ENCODE measurements around the gene MINDY4B. TPM values are rescaled to one million over a fixed set of nuclear protein-coding genes. Genes with fewer than 3 reads are reported as not detected.

MINDY4B gene
- total and polyA plus RNA-seq, 2 of the 4 experiments (the other 2 are of a cell fraction), result not detected

- Histone ChIP-seq H3K14ac (replicated peaks; ENCODE audit: low read depth, low read length) (no peak overlapping the region), H3K27ac (ENCODE audit: insufficient read depth, low read length) (no peak overlapping the region), H4K5ac (ENCODE audit: low read depth, low read length) (no peak overlapping the region), H3K18ac (ENCODE audit: low read depth, low read length) (no peak overlapping the region), H2AK9ac (replicated peaks; ENCODE audit: low read depth, low read length, poor library complexity) (no peak overlapping the region), H3K4ac (ENCODE audit: low read depth, low read length) (no peak overlapping the region), H3K23ac (ENCODE audit: low read depth, low read length) (no peak overlapping the region), H3K4me2 (ENCODE audit: low read depth, low read length) (no peak overlapping the region), H2BK15ac (ENCODE audit: low read depth, low read length) (no peak overlapping the region), H3K36me3 (ENCODE audit: control insufficient read depth, insufficient read depth, low read length) (no peaks in the 10 kb centered on the region), H3K27me3 (ENCODE audit: control insufficient read depth, insufficient read depth, low read length) (peaks cover 4% of the 10 kb centered on the region), H3K9me3 (ENCODE audit: control insufficient read depth, insufficient read depth, low read length) (no peaks in the 10 kb centered on the region), H4K91ac (ENCODE audit: insufficient read depth, low read depth, low read length) (no peak overlapping the region), H3K79me1 (ENCODE audit: low read depth in 1 of 2, low read length in 2 of 2) (no peaks in the 10 kb centered on the region), H3K9me1 (ENCODE audit: insufficient read depth, low read length) (no peaks in the 10 kb centered on the region), H4K20me1 (ENCODE audit: insufficient read depth, low read length) (no peaks in the 10 kb centered on the region), H2BK120ac (ENCODE audit: low read depth, low read length) (no peak overlapping the region), H2AFZ (replicated peaks; ENCODE audit: low read length, poor library complexity) (no peak overlapping the region), H2BK5ac (ENCODE audit: low read depth, low read length, poor library complexity, severe bottlenecking) (no peak overlapping the region), H2AK5ac (ENCODE audit: low read depth, low read length) (no peak overlapping the region), H3K9ac (ENCODE audit: low read depth, low read length) (no peak overlapping the region), H3K4me3 (ENCODE audit: insufficient read depth, low read depth, low read length) (no peak overlapping the region), H3K56ac (ENCODE audit: extremely low read depth, insufficient read depth, low read length) (no peak overlapping the region), H3K4me1 (ENCODE audit: control insufficient read depth, insufficient read depth, low read length) (no peaks in the 10 kb centered on the region), H4K8ac (ENCODE audit: low read depth in 2 of 2, low read length in 2 of 2) (no peak overlapping the region), H2BK20ac (ENCODE audit: low read depth, low read length) (no peak overlapping the region)
- POLR2A ChIA-PET (ENCODE audit: unreplicated experiment), result no interaction called here
- TF ChIP-seq FOS (IDR thresholded peaks at IDR 0.05; ENCODE audit: low read depth, low read length) (no peak), POLR2A (IDR thresholded peaks at IDR 0.05; ENCODE audit: low read depth, low read length) (no peak), CEBPB (IDR thresholded peaks at IDR 0.05; ENCODE audit: low read depth, low read length) (no peak), SMC3 (IDR thresholded peaks at IDR 0.05; ENCODE audit: low read depth, low read length) (no peak), ELK1 (IDR thresholded peaks at IDR 0.05; ENCODE audit: borderline replicate concordance, low read depth, low read length) (no peak), USF2 (IDR thresholded peaks at IDR 0.05; ENCODE audit: low read depth, low read length) (no peak), RCOR1 (IDR thresholded peaks at IDR 0.05; ENCODE audit: insufficient replicate concordance, low read length) (no peak), MAFK (IDR thresholded peaks at IDR 0.05; ENCODE audit: low read depth, low read length) (no peak), MXI1 (IDR thresholded peaks at IDR 0.05; ENCODE audit: borderline replicate concordance, low read depth, low read length) (no peak)
- intact Hi-C loops (cut with micrococcal nuclease), result no loop called here
- no TSS peak for BruUV-seq (replicated peaks)
- DNase-seq (no peak), ATAC-seq (ENCODE audit: low read depth) (no peak)
- dilution Hi-C loops (cut with HindIII; ENCODE audit: low sequenced_read_pairs, unreplicated experiment), result no loop called here
- in situ Hi-C loops (cut with MboI; ENCODE audit: low sequenced_read_pairs), result no loop called here
- WGBS, 2 experiments (ENCODE audit: extremely low coverage in 2 of 2, insufficient read length in 1 of 2), result 83% methylated on average over 1 of the region's 13 CpGs; no CpG with 5 or more reads in 1 of the 2 experiments
- CTCF ChIA-PET, result no interaction called here
Measured at GRCh38 chr3:150951923-150952322, 46.7 kb upstream of the MINDY4B start.
